GM19468 (cell line): ENCODE results near the gene CPNE8.

Experiments used
- ATAC-seq: cut with Tn5 transposase; IDR thresholded peaks from one replicate; pipeline ENCODE4 v1.9.1; 2021; ENCODE audit warnings: mild to moderate bottlenecking, moderate library complexity, moderate number of reproducible peaks; ENCODE audit not compliant: unreplicated experiment; ENCODE audit errors: extremely low read depth

CPNE8 gene

DNA sequence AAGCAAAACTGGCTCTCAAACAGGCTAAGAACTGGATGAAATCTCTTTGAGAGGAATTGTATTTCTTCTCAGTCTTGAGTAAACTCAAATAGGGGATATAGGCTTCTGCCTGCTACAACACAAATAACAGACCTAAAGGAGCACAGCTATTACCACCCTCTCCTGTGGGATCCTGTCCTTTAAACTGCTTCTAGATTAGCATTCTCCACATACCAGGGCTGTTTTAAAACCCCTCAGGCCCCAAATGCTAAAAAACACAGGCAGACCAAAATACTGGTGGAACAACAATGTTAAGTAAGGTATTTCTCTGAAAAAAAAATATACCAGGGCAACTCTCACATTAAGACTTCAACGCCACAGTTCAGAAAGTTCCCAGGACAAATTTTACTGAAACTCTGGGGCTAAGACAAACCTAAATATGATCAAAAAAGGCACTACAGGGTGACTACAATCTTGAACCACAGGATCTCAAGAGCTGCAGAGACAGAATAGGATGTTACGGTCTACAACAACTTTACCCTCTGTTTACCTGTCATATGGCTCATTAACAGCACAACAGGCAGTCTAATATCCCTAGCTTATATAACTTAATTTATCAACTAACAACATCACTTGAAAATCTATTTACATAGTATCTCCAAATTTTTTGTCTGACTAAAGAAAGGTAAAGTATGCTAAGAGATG lies 7.2 kb downstream of the CPNE8 start:
- no peak for ATAC-seq

GRCh38 chr12:38895446-38895845 lies 9.9 kb downstream of the CPNE8 start:
- no peak for ATAC-seq

DNA sequence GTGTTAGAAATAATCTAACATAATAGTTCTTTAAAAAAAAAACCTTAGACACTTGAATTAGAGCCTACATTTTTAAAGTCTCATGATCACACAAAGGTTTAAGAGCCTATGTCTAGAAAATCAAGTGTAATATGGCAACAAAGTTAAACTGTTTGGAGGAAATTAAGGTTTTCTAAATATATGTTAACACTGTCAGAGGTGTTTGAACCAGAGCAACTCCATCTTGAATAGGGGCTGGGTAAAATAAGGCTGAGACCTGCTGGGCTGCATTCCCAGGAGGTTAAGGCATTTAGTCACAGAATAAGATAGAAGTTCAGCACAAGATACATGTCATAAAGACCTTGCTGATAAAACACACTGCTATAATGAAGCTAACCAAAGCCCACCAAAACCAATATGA lies 12.4 kb downstream of the CPNE8 start:
- no peak for ATAC-seq

- ATAC-seq, result no peak
Observed at GRCh38 chr12:38892087-38892786, 13.2 kb downstream of the CPNE8 start.

GRCh38 chr12:38890102-38890855 lies 15.1 kb downstream of the CPNE8 start:
- ATAC-seq, result no peak

DNA sequence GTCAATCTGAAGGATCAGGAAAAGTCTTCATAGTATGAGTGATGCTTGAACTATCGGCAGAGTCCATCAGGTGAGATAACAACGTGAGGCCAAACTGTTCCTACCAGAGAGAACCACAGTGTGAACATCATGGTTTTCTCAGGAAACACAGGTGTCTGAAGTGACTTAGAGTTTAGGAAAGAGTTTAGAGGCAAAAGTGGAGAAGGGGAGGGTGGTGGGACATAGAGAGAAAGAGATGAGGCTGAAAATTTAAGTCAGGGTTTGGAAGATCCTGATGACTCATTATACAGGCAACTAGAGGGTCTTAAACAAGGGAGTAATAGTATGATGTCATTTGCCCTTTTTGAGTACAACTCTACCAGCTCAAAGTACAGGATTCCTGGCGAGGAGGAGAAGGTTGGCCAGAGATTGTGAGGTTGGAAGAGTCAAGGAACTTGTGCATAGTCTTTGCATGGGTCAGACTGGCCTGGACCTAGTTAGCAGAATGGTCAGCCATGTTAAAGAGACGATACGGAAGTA lies 16.0 kb downstream of the CPNE8 start:
- ATAC-seq, result no peak

DNA sequence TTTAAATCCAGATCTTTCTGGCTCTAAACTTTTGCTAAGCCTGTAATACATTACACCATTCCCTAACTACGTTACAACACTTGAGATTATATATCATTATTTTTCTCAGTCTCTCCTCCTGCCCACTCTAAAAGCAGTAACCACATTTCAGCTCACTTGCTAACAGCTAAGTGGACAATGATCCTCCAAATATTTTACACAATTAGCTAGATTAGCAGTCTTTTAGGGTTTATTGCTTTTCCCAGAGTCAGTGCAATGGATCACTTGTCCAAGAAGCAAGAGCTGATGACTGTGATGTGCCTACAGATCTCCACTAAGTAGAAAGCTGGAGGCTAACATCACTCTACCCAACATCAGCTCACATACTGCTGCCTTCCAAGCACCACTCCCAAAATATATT lies 17.6 kb downstream of the CPNE8 start:
- ATAC-seq, result no peak

DNA sequence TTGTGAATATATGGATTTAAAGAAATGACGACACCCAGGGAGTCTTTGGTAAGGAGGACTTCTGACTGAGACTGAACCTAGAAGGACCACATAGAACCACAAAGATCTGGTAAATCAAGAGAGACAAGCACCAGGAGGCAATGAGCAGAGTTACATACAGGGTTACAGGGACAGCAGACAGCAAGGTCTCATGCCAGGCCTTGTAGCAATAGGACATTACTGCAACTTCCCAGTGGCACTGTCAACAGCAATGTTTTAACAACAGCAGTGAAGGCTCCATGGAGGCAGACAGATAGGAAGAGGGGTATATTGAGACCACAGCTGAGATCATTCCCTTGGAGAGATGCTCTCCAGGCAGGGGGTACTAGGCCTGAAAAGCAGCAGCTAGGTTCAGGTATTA lies 18.5 kb downstream of the CPNE8 start:
- no peak for ATAC-seq

DNA sequence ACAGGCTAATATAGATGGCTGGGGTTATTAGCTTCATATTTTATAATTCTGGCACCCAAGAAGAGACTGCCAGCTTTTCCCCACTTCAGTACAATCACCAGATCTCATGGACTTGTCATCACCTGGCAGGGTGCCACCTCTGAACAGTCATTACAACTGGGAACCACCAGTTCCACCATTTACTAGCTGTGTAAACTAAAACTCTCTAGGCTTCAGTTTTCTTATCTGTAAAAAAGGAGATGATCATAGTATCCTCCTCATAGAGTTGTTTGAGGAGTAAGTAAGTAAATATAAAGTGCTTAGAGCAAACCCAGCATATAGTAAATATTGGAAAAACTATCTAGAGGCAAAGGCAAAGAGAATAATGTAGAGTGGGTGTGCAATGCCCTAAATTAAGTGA lies 19.3 kb downstream of the CPNE8 start:
- ATAC-seq, result no peak

DNA sequence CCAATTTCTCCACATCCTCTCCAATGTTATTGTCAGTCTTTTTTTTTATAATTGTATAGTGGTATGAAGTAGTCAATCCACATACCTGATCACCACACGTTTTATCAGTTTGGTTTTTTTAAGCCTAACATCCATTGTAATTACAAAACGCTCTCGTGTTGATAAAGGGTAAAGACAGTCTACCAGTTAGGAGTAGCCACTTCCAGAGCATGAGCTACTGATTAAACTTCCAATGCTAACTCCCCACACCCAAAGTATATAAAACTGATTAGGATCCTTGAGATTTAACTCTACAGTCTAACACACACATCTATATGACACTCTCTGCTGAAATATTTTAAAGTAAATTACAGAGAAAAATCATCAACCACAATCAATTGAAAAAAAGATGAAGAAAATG lies 20.7 kb downstream of the CPNE8 start:
- no peak for ATAC-seq

DNA sequence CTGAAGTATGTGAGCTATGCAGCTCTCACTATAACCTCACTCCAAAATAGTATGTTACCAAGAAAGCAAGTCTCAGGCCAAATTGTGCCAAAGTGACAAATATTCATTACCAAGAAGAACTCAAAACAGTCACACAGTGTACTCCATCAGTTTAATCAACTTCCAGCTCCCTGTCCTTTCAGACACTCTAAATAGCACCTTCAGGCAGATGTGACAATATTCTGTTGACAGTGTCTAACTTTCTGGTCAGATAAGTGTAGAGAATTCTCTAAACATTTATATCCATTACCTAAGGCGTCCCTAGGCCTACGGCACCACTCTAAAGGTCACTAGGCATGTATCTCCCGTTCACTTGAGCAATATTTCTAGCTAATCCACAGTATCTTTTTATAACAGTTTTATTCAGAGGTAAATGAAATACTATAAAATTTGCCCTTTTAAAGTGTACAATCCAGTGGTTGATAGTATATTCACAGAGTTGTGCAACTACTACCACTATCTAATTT lies 21.7 kb downstream of the CPNE8 start:
- no peak for ATAC-seq

DNA sequence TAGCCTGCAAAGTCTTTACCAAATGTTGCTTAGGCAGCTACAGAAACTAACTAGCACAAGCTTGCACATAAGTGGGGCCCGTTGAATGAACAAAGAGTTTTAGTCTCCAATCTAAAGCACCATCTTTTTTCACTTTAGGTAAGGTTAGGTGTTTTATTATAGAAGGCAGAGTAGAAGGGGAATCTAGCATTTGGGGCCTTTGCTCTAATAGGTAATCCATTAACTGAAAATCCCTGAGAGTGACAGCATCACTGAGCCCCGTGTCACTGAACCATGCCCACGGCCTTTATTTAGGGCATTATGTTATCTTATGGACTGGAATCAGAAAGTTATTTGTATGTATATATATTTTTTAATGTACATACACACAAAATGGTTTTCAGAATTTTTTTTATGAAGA lies 25.1 kb downstream of the CPNE8 start:
- ATAC-seq, result no peak

- ATAC-seq, result no peak
Observed at GRCh38 chr12:38878986-38879385, 26.4 kb downstream of the CPNE8 start.

DNA sequence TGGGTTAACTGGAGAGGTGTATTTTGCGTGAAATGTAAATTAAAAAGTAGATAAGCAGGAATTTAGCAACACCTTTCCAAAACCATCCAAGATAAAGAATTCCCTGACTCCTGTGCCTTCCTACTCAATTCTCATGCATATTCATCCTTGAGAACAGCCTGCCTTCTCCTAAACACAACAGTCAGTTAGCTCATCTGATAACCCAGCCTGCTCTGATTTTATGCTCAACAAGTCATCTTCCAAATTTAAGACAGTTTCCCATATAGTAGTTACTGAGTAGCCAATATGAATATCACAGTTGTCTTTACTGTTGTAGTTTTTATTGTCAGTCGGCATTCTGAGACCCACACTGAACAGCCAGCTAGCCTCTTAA lies 27.1 kb downstream of the CPNE8 start:
- ATAC-seq, result no peak

DNA sequence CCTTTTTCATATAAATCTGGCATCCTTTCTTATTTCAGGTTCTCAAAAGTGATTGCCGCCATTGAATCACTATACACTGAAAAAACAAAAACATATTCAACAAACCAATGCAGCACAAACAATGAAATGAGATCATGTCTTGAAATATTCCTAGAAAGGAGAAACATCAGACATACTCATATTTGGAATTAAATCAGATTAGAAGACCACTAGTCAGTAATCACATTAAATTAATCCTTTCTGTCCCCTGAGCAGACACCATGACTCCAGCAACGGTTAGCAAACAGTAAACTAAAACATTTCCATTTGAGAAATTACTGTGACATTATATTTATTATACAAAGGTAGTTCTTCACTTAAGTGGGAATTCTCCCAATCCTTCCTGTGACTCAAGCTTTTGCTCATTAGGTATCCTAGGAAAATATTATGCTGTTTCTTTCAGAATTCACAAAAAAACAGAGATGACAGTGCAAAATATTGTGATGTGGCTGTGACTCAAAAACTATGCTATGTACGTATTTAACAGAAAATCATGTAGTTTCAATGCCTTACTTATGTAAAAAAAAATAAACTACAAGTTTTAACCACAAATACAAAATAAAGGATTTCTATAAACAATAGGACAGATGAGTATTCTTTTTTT lies 29.7 kb downstream of the CPNE8 start:
- no peak for ATAC-seq

- ATAC-seq, result no peak
Observed at GRCh38 chr12:38872561-38872960, 32.8 kb downstream of the CPNE8 start.

- no peak for ATAC-seq
Observed at GRCh38 chr12:38872156-38872555, 33.2 kb downstream of the CPNE8 start.

DNA sequence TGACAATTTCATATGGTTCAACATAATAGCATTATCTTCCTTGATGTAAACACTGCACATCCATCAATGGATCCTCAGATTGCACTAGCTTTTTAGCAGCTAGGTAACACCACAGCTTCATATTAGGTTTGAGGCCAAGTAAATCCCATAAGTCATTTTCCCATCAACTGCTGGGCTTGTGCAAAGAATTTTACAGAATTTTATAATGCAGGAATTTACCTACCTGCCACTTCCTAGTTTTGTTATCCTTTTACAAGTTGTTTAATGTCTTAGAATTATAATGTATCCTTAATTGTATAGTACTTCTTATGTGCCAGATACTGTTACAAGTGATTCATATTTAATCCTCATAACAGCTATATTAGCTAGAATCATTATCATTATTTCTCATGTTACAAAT lies 36.4 kb downstream of the CPNE8 start:
- ATAC-seq, result no peak

- ATAC-seq, result no peak
Observed at GRCh38 chr12:38850461-38850860, 54.9 kb downstream of the CPNE8 start.

DNA sequence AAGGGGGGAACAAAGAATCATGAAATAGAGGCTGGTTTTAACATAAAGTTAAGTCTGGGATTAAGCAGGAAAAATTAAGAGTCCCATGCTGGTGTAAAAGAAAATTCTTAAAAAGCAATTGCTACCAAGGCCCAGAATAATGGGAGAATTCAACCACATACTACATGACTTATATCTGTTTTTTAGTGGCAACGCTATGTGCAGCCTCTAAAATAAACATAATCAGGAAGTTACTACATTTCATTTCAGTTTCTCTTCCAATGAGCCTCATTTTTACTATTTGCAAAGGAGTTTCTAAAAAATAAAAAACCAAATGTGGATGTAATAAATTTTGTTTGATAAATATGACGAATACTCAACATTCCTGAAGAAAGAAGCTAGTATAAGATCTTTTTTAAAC lies 58.1 kb downstream of the CPNE8 start:
- ATAC-seq, result no peak

DNA sequence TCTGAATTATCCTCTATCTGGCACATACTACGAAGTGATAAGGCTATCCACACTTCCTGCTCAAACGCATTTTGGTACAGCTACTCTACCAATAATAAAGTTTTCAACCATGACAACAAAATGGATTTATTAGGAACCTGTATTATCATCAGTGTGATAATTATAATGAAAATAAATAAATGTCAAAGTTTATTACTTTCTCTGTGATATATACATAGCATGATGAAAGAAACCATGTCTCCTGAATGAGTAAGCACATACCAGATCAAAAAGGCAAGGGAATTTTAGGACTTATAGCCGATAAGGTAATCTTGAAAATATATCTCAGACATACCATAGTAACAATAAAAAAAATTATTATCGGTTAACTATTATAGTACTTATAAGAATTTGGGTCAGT lies 61.1 kb downstream of the CPNE8 start:
- no peak for ATAC-seq
